ENCODE measurements around the gene MTA1.

The MTA1 gene

GRCh38 chr14:105486974-105487448, 67.4 kb downstream of the MTA1 start:
- DNase-seq (ENCODE audit: low spot score) = no peak
- TF ChIP-seq, protein P1, sequence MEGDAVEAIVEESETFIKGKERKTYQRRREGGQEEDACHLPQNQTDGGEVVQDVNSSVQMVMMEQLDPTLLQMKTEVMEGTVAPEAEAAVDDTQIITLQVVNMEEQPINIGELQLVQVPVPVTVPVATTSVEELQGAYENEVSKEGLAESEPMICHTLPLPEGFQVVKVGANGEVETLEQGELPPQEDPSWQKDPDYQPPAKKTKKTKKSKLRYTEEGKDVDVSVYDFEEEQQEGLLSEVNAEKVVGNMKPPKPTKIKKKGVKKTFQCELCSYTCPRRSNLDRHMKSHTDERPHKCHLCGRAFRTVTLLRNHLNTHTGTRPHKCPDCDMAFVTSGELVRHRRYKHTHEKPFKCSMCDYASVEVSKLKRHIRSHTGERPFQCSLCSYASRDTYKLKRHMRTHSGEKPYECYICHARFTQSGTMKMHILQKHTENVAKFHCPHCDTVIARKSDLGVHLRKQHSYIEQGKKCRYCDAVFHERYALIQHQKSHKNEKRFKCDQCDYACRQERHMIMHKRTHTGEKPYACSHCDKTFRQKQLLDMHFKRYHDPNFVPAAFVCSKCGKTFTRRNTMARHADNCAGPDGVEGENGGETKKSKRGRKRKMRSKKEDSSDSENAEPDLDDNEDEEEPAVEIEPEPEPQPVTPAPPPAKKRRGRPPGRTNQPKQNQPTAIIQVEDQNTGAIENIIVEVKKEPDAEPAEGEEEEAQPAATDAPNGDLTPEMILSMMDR (IDR thresholded peaks at IDR 0.05; ENCODE audit: borderline replicate concordance, control extremely low read depth, extremely low read depth, insufficient read depth, missing control alignments) = no peak
- in situ Hi-C loops (cut with MboI; ENCODE audit: low sequenced_read_pairs, unreplicated experiment) = loop anchor here (10.0 kb wide), 1 partner anchor 112 kb away; no protein-coding TSS in a partner anchor

GRCh38 chr14:105487449-105487985, 67.9 kb downstream of the MTA1 start:
- in situ Hi-C loops (cut with MboI; ENCODE audit: low sequenced_read_pairs, unreplicated experiment) = loop anchor here (10.0 kb wide), 1 partner anchor 113 kb away; no protein-coding TSS in a partner anchor
- TF ChIP-seq, protein P1 (IDR thresholded peaks at IDR 0.05; ENCODE audit: borderline replicate concordance, control extremely low read depth, extremely low read depth, insufficient read depth, missing control alignments) = no peak
- no peak for DNase-seq (ENCODE audit: low spot score)

- in situ Hi-C loops (cut with MboI; ENCODE audit: low sequenced_read_pairs, unreplicated experiment) = loop anchor here (10.0 kb wide), 1 partner anchor 113 kb away; no protein-coding TSS in a partner anchor
- DNase-seq (ENCODE audit: low spot score) = no peak
- TF ChIP-seq, protein P1 (IDR thresholded peaks at IDR 0.05; ENCODE audit: borderline replicate concordance, control extremely low read depth, extremely low read depth, insufficient read depth, missing control alignments) = no peak
Measured at GRCh38 chr14:105487986-105488777, 68.6 kb downstream of the MTA1 start.

DNA sequence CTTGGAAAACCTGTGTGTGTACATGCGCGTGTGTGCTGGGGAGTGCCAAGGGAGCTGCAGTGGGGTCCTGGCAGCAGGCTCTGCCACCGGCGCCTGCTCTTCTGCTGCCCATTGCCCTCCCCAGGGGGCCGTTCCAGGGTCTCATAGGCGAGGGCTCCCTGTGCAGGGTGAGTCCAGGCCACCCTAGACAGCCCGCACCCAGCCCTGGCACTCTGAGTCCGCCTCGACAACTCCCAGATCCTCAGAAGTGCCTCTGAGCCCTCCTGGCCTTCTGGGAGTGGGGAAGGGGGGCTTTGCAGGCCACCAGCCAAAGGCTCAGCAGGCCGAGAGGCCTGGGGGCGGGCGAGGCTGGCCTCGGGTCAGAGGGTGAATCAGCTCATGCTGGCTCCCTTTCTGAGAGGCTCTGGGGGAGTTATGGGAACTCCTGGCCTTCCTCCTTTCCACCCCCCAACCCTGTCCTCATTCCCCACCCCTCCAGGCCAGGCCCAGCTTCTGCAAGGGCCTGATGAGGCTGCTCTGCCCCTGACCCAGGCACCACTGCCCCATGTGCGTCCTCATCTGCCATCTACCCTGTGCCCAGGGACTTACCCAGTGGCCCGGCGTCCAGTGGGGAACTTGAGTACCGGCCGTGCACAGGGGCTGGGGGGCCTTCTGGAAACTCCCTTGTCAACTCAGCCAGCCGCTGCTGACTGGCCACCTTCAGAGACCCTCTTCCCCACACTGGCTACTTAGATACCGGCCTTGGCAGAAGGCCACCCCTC, 69.3 kb downstream of the MTA1 start:
- no peak for DNase-seq (ENCODE audit: low spot score)
- TF ChIP-seq, protein P1 (IDR thresholded peaks at IDR 0.05; ENCODE audit: borderline replicate concordance, control extremely low read depth, extremely low read depth, insufficient read depth, missing control alignments) = no peak
- in situ Hi-C loops (cut with MboI; ENCODE audit: low sequenced_read_pairs, unreplicated experiment) = loop anchor here (10.0 kb wide), 1 partner anchor 114 kb away; no protein-coding TSS in a partner anchor

DNA sequence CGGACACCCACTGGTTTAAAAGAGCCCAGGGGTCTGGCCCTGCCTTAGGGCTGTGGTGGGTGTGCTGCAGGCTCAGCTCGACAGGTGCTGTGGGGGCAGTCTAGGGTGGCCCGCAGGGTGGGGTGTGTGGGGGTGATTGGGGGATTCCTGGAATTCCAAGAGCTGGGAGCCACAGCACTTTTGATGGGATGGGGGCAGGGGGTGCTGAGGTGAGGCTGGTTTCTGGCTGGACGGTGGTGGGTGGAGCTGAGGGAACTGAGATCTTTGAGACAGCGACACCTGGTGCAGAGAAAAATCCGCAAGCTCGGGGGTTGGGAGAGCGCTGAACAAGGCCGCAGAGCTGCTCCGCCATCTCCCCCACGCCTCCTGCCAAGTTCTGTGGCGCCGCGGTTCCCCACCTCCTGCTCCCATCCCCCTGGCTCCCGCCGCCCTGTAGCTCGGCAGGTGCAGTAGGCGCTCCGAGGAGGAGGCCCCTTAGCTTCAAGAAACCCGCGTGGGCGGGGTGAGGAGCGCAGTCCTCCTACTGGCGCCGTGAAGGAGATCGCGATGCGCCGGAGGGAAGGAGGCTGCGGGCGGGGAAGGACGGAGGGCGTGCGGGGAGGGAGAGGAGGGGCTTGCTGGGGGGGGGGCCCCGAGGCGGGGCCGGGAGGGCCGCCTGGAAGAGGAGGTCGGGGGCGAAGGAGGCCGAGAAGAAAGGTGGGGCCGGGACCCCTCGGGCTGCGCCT, 70.1 kb downstream of the MTA1 start:
- in situ Hi-C loops (cut with MboI; ENCODE audit: low sequenced_read_pairs, unreplicated experiment) = loop anchor here (10.0 kb wide), 1 partner anchor 115 kb away; no protein-coding TSS in a partner anchor
- TF ChIP-seq, protein P1 (IDR thresholded peaks at IDR 0.05; ENCODE audit: borderline replicate concordance, control extremely low read depth, extremely low read depth, insufficient read depth, missing control alignments) = peak; percentile 65
- peak; percentile 84 for DNase-seq (ENCODE audit: low spot score)

DNA sequence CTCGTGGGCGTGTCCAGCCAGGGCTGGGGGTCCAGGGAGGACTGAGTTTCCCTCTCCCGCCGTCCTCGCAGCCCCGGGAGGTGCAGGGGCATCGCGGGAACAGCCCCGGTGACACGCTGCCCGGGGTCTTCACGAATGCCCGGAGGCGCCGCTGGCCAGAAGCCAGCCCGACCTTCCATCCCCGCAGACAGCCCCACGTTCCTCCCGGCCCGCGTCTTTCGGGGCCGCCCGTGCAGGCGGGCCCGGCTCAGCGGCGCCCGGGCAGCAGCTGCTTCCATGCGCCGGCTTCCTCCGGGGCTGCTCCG, 70.6 kb downstream of the MTA1 start:
- in situ Hi-C loops (cut with MboI; ENCODE audit: low sequenced_read_pairs, unreplicated experiment) = no loop called here
- TF ChIP-seq, protein P1 (IDR thresholded peaks at IDR 0.05; ENCODE audit: borderline replicate concordance, control extremely low read depth, extremely low read depth, insufficient read depth, missing control alignments) = no peak
- DNase-seq (ENCODE audit: low spot score) = no peak
